SK-N-MC (cell line): ENCODE data around the gene ITIH6.

ENCODE experiments used
- EZH2 ChIP-seq: fragments of 200-600 bp; sonication (generic); IDR thresholded peaks from one replicate; pipeline ENCODE4 v1.6.1; 2017; ENCODE audit warnings: antibody characterized with exemption
- FOXP2 ChIP-seq: optimal IDR thresholded peaks from 2 replicates; pipeline ENCODE3; 2011; ENCODE audit warnings: mild to moderate bottlenecking, moderate library complexity; ENCODE audit not compliant: insufficient read depth; ENCODE audit errors: extremely low read length, control extremely low read depth
- POLR2AphosphoS5 ChIP-seq: IDR thresholded peaks from 2 replicates; pipeline ENCODE4 v1.6.1; 2012; ENCODE audit warnings: mild to moderate bottlenecking, low read depth, low read length, borderline replicate concordance

DNA sequence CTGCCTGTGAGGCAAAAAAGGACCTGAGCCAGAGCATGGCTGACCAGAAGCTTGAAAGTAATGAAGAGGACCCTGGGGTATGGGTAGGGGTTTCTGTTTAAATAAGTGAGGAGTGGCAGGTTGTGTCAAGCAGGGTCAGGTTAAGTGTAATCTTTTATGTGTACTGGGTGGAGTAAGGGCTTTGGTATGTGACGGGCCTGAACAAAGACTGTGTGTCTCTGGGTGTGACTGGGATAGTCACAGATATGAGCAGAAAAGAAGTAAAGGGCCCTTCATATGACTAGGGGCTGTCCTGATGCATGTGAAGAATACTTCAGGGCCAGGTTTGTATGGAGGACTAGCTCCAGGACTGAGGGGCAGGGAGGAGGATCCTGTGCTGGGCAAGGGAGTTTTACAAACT is 82.4 kb downstream of the ITIH6 start:
- TF ChIP-seq POLR2AphosphoS5 (no peak), EZH2 (no peak), FOXP2 (no peak)
